ENCODE data around the gene FAM13A.
"Not testable (repeated sequence)": the region's sequence is repeated elsewhere in the genome, so short reads cannot be mapped to it uniquely, and the experiment has no call there.

DNA sequence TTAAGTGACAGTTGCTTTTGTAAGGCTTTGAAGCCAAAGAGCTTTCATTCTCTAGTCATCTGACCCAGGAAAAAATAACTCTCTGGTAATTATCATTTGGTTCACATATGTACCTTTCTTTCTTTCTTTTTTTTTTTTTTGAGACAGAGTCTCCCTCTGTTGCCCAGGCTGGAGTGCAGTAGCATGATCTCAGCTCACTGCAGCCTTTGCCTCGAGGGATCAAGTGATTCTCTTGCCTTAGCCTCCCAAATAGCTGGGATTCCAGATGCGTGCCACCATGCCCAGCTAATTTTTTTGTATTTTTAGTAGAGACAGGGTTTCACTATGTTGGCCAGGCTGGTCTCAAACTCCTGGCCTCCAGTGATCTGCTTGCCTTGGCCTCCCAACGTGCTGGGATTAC, 169.6 kb downstream of the FAM13A start:
- TF ChIP-seq, protein P1, sequence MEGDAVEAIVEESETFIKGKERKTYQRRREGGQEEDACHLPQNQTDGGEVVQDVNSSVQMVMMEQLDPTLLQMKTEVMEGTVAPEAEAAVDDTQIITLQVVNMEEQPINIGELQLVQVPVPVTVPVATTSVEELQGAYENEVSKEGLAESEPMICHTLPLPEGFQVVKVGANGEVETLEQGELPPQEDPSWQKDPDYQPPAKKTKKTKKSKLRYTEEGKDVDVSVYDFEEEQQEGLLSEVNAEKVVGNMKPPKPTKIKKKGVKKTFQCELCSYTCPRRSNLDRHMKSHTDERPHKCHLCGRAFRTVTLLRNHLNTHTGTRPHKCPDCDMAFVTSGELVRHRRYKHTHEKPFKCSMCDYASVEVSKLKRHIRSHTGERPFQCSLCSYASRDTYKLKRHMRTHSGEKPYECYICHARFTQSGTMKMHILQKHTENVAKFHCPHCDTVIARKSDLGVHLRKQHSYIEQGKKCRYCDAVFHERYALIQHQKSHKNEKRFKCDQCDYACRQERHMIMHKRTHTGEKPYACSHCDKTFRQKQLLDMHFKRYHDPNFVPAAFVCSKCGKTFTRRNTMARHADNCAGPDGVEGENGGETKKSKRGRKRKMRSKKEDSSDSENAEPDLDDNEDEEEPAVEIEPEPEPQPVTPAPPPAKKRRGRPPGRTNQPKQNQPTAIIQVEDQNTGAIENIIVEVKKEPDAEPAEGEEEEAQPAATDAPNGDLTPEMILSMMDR (IDR thresholded peaks at IDR 0.05; ENCODE audit: insufficient read depth, low read length, poor library complexity, severe bottlenecking) = not testable (repeated sequence)
- not testable (repeated sequence) for TF ChIP-seq EZH2phosphoT487 (conservative IDR thresholded peaks at IDR 0.05; ENCODE audit: low read length)
